ENCODE measurements around the gene GSTO2. TPM values are rescaled to one million over a fixed set of nuclear protein-coding genes. Genes with fewer than 3 reads are reported as not detected.

Gene GSTO2
- total and polyA plus RNA-seq, 2 of the 13 experiments (the other 11 are each of a cell fraction or from before 2014, with no cell fraction given): 2.1 to 7.9 TPM

DNA sequence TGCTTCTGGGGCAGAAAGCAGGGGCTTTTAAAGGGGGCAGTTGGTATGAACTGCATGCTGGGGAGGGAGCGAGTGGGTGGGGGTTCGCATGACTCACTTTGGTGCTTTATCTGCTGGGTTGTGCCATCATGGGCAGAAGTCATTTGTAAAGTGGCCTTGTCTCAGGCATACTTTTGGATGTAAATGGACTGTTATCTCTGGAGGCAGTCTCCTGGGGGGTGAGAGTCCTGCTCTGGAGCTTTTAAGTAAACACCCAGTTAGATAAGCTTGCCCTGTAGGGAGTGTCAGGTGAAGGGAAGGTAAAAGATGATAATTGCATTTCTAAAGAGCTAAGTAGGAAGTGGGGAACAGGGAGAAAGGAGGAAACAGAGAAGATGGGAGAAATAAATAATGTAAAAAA is 15.9 kb upstream of the GSTO2 start (continued):
- TF ChIP-seq CHD4 (IDR thresholded peaks at IDR 0.05; ENCODE audit: borderline replicate concordance, low read length) (no peak; the same call in 1 of the 2 replicates), ZNF577 (CRISPR knock-in tag; IDR thresholded peaks at IDR 0.05; ENCODE audit: borderline replicate concordance, low read depth) (no peak), KLF16 (CRISPR knock-in tag; IDR thresholded peaks at IDR 0.05) (no peak; a peak in 1 of 4 replicates), TMF1 (CRISPR knock-in tag; IDR thresholded peaks at IDR 0.05; ENCODE audit: low read depth) (no peak), ZNF501 (CRISPR knock-in tag; IDR thresholded peaks at IDR 0.05) (peak; percentile 59; the same call in 1 of the 2 replicates), TFDP2 (CRISPR knock-in tag; IDR thresholded peaks at IDR 0.05) (peak; percentile 29; the same call in 1 of the 2 replicates), ZNF576 (CRISPR knock-in tag; IDR thresholded peaks at IDR 0.05) (no peak), PTBP1 (IDR thresholded peaks at IDR 0.05; ENCODE audit: low read depth, low read length, poor library complexity, severe bottlenecking) (no peak), GPN1 (CRISPR knock-in tag; IDR thresholded peaks at IDR 0.05; ENCODE audit: borderline replicate concordance) (no peak), CBFB (CRISPR knock-in tag; IDR thresholded peaks at IDR 0.05) (no peak), NFYB (CRISPR knock-in tag; IDR thresholded peaks at IDR 0.05) (no peak), ZNF30 (CRISPR knock-in tag; IDR thresholded peaks at IDR 0.05) (no peak), ELF4 (CRISPR knock-in tag; IDR thresholded peaks at IDR 0.05; ENCODE audit: borderline replicate concordance) (no peak), NCOA1 (CRISPR knock-in tag; IDR thresholded peaks at IDR 0.05) (0 out of 2 replicates have a peak, but pooled peaks have one; percentile 65), ZNF44 (CRISPR knock-in tag; IDR thresholded peaks at IDR 0.05) (no peak), SNAPC2 (CRISPR knock-in tag; IDR thresholded peaks at IDR 0.05) (peak; percentile 72; the same call in 1 of the 2 replicates), ISX (CRISPR knock-in tag; conservative IDR thresholded peaks at IDR 0.05) (no peak), TP53 (CRISPR knock-in tag; conservative IDR thresholded peaks at IDR 0.05) (no peak), ZFP90 (CRISPR knock-in tag; IDR thresholded peaks at IDR 0.05; ENCODE audit: borderline replicate concordance) (0 out of 2 replicates have a peak, but pooled peaks have one; percentile 41), RCOR2 (CRISPR knock-in tag; IDR thresholded peaks at IDR 0.05) (peak; percentile 73; the same call in 1 of the 2 replicates)
- TF ChIP-seq, protein P1, sequence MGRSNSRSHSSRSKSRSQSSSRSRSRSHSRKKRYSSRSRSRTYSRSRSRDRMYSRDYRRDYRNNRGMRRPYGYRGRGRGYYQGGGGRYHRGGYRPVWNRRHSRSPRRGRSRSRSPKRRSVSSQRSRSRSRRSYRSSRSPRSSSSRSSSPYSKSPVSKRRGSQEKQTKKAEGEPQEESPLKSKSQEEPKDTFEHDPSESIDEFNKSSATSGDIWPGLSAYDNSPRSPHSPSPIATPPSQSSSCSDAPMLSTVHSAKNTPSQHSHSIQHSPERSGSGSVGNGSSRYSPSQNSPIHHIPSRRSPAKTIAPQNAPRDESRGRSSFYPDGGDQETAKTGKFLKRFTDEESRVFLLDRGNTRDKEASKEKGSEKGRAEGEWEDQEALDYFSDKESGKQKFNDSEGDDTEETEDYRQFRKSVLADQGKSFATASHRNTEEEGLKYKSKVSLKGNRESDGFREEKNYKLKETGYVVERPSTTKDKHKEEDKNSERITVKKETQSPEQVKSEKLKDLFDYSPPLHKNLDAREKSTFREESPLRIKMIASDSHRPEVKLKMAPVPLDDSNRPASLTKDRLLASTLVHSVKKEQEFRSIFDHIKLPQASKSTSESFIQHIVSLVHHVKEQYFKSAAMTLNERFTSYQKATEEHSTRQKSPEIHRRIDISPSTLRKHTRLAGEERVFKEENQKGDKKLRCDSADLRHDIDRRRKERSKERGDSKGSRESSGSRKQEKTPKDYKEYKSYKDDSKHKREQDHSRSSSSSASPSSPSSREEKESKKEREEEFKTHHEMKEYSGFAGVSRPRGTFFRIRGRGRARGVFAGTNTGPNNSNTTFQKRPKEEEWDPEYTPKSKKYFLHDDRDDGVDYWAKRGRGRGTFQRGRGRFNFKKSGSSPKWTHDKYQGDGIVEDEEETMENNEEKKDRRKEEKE (IDR thresholded peaks at IDR 0.05): no peak
- TF ChIP-seq, protein P2, sequence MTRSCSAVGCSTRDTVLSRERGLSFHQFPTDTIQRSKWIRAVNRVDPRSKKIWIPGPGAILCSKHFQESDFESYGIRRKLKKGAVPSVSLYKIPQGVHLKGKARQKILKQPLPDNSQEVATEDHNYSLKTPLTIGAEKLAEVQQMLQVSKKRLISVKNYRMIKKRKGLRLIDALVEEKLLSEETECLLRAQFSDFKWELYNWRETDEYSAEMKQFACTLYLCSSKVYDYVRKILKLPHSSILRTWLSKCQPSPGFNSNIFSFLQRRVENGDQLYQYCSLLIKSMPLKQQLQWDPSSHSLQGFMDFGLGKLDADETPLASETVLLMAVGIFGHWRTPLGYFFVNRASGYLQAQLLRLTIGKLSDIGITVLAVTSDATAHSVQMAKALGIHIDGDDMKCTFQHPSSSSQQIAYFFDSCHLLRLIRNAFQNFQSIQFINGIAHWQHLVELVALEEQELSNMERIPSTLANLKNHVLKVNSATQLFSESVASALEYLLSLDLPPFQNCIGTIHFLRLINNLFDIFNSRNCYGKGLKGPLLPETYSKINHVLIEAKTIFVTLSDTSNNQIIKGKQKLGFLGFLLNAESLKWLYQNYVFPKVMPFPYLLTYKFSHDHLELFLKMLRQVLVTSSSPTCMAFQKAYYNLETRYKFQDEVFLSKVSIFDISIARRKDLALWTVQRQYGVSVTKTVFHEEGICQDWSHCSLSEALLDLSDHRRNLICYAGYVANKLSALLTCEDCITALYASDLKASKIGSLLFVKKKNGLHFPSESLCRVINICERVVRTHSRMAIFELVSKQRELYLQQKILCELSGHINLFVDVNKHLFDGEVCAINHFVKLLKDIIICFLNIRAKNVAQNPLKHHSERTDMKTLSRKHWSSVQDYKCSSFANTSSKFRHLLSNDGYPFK (CRISPR knock-in tag; IDR thresholded peaks at IDR 0.05; ENCODE audit: borderline replicate concordance): no peak
- TF ChIP-seq, protein P3, sequence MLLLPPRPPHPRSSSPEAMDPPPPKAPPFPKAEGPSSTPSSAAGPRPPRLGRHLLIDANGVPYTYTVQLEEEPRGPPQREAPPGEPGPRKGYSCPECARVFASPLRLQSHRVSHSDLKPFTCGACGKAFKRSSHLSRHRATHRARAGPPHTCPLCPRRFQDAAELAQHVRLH (CRISPR knock-in tag; IDR thresholded peaks at IDR 0.05; ENCODE audit: borderline replicate concordance, low read depth): no peak

Data from HepG2 (cell line).